ENCODE measurements around the gene HEATR3.

The HEATR3 gene

DNA sequence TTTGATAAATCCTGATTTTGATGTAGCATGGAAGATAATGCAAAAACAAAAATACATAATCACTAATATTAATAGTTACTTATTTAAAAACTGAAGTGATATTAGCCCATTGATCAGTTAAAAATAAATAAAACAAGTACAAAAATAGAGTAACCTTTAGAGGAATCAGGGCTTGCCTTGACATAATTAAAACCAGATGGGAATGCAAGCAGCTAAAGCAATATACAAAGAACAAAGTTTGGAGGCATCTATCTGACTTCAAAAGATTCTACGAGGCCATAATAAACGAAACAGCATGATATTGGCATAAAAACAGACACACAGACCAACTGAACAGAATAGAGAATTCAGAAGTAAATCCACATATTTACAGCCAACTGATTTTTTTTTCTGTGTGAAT, 15.0 kb upstream of the HEATR3 start:
- FAIRE-seq (no peak), DNase-seq (ENCODE audit: insufficient read length, low spot score) (no peak)

- FAIRE-seq = no peak
- DNase-seq (ENCODE audit: insufficient read length, low spot score) = no peak
Observed at GRCh38 chr16:50056226-50056625, 9.5 kb upstream of the HEATR3 start.

DNA sequence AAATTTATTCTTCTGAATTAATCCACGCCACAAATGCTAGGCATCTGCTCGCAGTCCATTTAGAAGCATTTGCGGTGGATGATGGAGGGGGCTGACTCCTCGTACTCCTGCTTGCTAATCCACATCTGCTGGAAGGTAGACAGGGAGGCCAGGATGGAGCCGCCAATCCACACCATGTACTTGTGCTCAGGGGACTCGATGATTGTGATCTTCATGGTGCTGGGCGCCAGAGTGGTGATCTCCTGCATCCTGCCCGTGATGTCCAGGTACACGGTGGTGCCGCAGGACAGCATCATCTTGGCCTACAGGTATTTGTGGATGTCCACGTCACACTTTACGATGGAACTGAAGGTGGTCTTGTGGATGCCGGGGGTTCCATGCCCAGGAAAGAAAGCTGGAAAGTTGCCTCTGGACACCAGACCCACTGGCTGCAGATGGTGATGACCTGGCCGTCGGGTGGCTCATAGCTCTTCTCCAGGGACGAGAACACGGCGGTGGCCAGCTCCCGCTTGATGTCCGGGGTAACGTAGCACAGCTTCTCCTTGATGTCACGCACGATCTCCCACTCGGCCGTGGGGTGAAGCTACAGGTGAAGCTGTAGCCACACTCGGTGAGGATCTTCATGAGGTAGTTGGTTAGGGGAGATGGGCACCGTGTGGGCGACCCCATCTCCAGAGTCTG, 7.5 kb upstream of the HEATR3 start:
- DNase-seq (ENCODE audit: insufficient read length, low spot score) = no peak
- no peak for FAIRE-seq

DNA sequence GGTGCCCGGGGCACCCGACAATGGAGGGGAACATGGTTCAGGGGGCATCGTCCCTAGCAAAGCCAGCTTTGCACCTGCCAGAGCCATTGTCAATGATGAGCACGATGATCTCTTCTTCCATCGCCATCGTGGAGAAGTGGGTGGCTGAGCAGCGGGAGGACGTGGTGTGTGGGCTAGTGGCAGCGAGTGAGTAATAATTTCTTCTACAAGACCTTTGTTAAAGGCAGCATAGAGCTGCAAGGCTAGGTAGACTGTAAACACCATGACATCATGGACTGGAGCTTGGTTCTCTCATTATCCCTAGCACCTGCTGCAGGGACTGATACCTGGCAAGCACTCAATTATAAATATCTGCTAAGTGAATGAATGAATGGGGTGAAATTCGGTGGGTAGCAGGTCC, 6.7 kb upstream of the HEATR3 start:
- FAIRE-seq (no peak), DNase-seq (ENCODE audit: insufficient read length, low spot score) (no peak)

DNA sequence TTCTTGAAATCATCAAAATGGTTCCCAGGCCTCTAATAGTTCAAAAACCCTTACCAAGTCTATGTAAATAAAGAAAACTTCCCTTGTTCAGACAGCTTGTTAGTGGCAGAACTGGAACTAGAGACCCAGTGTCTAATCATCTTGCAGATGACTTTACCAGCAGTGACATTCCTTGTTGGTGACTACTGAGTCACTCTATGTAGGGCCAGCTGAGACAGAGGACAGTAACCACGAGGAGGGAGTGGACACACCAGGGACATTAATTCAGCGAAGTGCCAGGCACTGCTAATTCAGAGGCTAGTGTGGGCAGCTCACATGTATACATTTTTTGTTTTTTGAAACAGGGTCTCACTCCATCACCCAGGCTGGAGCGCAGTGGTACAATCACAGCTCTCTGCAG, 6.1 kb upstream of the HEATR3 start:
- FAIRE-seq (no peak), DNase-seq (ENCODE audit: insufficient read length, low spot score) (no peak)

DNA sequence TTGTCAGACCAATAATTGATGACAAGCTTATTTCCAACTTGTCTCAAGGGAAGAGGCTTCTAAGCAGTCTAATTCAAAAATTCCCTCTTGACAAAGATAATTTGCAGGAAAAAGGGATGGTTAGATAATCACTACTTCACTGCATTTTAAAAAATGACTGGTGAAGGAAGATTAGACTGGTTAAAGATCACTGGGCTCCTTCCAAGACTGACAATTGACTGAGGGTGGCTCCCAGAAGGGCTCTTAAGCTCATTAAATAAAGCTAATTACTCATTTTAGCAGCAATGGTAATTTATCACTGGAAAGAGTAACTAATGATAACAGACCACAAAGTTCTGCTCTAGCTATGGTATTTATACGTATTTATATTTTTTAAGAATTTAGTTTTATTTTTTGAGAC, 4.4 kb upstream of the HEATR3 start:
- FAIRE-seq = no peak
- no peak for DNase-seq (ENCODE audit: insufficient read length, low spot score)

DNA sequence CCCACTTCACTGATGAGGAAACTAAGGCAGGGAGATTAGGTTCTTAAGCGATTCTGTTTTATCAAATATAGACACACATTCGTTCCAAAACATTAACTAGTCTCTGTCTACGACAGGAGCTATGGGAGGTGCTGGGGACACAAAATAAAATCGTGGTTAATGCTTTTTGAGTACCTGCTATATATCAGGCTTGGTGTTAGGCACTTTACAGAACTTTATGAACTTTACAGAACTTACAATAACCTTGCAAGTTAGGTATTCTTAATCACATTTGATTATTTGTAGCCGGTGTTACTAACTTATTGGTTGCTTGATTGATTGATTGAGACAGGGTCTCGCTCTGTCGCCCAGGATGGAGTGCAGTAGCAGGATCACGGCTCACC, 538 bp upstream of the HEATR3 start:
- no peak for FAIRE-seq

GRCh38 chr16:50066482-50067289, 916 bp downstream of the HEATR3 start:
- FAIRE-seq (no peak), DNase-seq (ENCODE audit: insufficient read length, low spot score) (no peak)

More for the DNA sequence above, 538 bp upstream of the HEATR3 start:
- no peak for DNase-seq (ENCODE audit: insufficient read length, low spot score)

DNA sequence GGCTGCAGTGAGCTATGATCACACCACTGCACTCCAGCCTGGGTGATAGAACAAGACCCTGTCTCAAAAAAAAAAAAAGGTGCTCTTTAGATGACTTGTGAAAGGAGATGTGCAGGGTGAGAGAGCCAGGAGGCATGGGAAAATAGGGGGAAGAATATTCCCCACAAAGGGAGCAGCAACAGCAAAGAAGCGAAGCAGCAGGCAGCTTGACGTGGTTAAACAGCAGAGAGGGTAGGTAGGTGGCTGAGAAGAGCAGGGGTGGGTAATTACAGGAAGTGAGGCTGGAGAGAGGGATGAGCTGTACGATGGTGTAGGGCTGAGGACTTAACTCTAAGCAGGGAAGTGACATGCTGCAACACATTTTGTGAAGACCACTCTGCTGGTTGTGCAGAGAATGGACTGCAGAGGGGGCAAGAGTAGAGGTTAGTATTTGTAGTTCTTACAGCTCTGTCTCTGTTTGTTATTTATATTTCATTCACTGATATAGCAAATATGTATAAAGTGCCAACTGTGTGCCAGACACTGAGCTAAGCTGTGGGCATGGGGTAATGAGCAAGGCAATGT, 1.6 kb downstream of the HEATR3 start:
- DNase-seq (ENCODE audit: insufficient read length, low spot score) = peak; percentile 31
- no peak for FAIRE-seq

DNA sequence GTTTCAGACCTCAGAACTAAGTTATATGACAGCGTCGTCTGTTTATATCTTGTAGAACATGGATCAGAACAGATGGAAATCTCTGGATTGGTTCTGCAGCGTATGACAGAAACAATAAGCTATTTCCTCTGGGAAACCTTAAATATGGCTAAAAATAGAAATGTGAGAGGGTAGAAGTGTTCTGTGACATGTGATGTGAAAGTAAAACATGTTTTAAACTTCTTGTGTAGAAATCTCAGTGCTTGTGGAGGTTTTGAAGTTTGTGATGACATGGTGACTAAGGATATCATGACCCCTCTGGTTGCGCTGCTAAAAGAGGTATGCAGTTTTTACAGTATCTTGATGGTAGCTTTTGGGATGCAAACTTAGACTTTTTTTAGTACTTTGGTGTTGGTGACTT, 2.8 kb downstream of the HEATR3 start:
- DNase-seq (ENCODE audit: insufficient read length, low spot score) (no peak), FAIRE-seq (no peak)

DNA sequence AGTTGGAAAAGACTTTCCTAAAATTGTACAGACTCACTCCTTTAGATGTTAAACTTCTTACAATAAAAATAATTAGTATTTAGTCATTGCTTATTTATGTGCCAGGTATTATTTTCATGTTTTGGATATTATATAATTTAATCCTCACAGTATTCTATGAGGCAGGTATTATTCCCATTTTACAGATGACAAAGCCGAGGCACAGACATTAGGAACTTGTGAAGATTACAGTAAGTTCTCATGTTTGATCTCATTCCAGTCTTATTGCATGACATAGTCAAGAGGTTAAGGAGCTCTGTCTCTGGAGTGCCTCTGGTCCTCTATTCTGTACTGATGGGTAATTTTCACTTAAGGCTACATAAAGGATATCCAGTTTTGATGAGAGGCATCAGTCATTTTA, 3.3 kb downstream of the HEATR3 start:
- no peak for FAIRE-seq
- no peak for DNase-seq (ENCODE audit: insufficient read length, low spot score)

GRCh38 chr16:50071075-50071671, 5.4 kb downstream of the HEATR3 start:
- no peak for FAIRE-seq

DNA sequence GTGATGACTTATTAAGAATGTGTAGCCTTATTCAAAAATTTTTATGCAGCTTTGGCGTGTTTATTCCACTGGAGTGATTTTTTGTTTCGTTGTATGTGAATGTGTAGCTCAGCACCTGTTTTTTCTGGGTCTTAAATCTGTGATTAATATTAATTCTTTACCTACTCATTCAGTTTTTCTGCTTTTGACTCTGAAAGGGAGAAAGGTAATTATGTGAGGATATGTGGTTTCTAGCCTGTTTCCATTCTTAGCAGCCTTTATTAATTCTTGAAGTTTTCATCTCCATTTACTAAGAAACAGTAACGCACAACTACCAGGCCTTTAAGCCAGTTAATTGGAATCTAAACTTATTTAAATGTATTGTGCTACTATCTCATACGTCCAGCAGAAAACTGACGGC, 7.0 kb downstream of the HEATR3 start:
- FAIRE-seq = no peak
- DNase-seq (ENCODE audit: insufficient read length, low spot score) = no peak

More at GRCh38 chr16:50071075-50071671, 5.4 kb downstream of the HEATR3 start:
- no peak for DNase-seq (ENCODE audit: insufficient read length, low spot score)

DNA sequence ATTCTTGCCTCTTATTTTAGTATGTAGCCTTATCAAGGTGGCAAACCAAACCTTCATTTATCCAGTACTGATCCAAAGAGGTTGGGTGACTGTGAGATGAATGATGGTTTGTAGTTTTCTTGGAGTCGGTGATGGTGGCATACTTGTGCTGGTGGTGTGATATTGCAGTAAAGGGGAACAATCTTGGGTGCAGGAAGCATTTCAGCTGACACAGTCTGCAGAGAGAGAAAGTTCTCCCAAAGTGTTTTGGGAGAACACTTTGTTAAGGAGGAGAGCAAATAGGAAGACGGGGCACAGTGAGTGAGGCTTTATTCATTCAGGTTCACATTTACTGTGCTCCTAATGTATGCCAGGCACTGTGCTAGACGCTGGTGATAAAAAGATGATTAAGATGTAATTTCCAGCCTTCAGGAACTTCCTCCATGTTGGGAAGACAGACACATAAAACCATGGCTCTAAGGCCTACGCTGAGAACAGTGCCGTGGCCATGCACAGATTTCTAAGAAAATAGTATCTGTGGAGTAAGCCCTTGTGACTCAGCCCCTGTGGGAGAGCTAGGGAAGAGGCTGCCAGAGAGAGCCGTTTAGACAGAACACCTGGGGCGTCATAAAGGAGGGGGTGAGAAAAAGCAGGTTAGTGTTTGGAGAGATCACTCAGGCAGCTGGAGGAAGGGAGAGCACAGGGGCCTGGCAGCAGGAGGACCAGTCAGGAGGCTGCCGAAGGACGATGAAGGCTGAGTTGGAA, 13.8 kb downstream of the HEATR3 start:
- FAIRE-seq (no peak), DNase-seq (ENCODE audit: insufficient read length, low spot score) (no peak)

DNA sequence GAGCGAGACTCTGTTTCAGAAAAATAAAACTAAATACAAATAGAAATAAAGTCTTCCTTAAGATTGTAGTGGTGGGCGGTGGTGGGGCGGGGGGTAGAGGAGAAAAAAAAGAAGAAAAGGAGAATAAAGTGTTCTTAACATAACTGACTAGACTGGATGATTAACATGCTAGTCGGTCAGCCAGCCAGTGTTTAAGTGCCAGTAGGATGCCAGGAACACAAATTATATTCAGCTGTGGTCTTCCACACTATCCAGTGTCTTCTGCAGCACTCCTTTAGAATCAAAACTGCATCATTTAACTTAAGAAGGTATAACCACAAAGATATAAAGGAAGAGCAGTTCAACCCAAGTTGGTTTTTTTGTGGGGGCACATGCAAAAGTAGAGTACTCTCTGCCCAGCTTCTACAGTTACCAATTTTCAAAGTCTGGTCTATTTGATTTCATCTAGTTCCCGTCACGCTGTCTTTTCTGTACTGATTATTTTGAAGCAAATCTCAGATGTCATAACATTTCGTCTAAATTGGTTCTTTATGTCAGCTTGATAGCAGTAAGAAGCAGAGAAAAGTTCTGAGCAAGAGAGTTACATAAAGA, 15.8 kb downstream of the HEATR3 start:
- DNase-seq (ENCODE audit: insufficient read length, low spot score) (no peak), FAIRE-seq (no peak)

DNA sequence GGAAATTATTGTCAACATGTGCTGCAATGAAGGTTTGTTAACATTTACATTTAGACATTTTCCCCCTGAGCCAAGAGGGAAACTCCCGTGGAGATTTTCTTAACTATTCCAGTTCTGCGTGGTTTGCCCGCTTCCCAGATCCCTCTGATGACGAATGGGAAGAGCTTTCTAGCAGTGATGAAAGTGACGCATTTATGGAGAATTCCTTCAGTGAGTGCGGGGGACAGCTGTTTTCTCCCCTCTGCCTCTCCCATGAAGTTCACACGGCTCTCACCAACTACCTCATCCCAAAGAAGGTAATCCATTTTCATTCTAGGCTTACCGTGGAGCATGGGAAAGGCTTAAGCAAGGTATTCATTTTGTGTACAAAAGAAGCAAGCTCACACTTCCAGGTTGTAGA, 18.2 kb downstream of the HEATR3 start:
- FAIRE-seq = no peak

GRCh38 chr16:50086176-50086575, 20.4 kb downstream of the HEATR3 start:
- FAIRE-seq = no peak
- no peak for DNase-seq (ENCODE audit: insufficient read length, low spot score)

More for the DNA sequence above, 18.2 kb downstream of the HEATR3 start:
- DNase-seq (ENCODE audit: insufficient read length, low spot score) = no peak

- DNase-seq (ENCODE audit: insufficient read length, low spot score) = no peak
- no peak for FAIRE-seq
Observed at GRCh38 chr16:50088302-50088701, 22.5 kb downstream of the HEATR3 start.

DNA sequence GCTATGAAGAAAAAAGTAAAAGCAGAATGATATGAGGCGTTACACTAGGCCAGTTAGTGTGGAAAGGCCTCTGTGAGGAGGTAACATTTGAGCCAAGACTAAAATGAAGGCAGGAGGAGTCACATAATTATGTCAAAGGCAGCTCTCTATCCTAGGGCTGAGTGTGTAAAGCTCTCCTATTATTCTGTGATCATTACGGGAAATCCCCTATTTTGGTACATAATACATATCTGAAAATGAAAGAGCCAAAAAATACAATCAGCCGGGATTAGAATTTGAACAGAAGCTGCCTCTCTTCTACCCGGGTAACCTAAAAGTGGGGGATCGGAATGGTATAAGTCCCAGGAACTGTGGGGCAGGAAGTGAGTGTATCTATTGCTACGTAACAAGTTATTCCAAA, 27.1 kb downstream of the HEATR3 start:
- no peak for FAIRE-seq

More for the DNA sequence above, 27.1 kb downstream of the HEATR3 start:
- DNase-seq (ENCODE audit: insufficient read length, low spot score) = no peak
